Posterior cingulate gyrus (tissue), 11 donors: ENCODE results near the gene STAM.

Source experiments
- DNase-seq, 10 donors: peaks; one replicate each; pipeline versions ENCODE4 v3.0.0 to v3.0.0-alpha.2; 2020 to 2021; ENCODE audit warnings: mixed read lengths in 3 of 10
- intact Hi-C: fragments of 100-400 bp; cut with DNase I; formaldehyde crosslinking; loops from one replicate; pipeline ENCODE4 v1.15.1; 2023

STAM gene

GRCh38 chr10:17645621-17646345 lies 1.8 kb downstream of the STAM start:
- DNase-seq, result no peak
- intact Hi-C loops, result no loop called here

GRCh38 chr10:17647326-17647725 lies 3.4 kb downstream of the STAM start:
- DNase-seq, result no peak
- intact Hi-C loops, result no loop called here

- intact Hi-C loops, result no loop called here
- DNase-seq, result no peak
Observed at GRCh38 chr10:17648243-17649035, 4.5 kb downstream of the STAM start.

DNA sequence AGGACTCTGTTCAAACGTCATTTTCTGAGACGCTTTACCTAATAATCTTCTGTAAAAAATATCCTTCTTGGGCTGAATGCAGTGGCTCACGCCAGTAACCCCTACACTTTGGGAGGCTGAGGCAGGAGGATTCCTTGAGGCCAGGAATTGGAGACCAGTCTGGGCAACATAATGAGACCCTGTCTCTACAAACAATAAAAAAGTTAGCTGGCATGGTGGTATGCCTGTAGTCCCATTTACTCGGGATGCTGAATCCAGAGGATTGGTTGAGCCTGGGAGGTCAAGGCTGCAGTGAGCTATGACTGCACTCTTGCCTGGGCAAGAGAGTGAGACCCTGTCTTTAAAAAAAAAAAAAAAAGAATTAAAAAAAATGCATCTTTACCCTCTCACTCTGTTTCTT lies 5.1 kb downstream of the STAM start:
- no peak for DNase-seq
- intact Hi-C loops, result no loop called here

DNA sequence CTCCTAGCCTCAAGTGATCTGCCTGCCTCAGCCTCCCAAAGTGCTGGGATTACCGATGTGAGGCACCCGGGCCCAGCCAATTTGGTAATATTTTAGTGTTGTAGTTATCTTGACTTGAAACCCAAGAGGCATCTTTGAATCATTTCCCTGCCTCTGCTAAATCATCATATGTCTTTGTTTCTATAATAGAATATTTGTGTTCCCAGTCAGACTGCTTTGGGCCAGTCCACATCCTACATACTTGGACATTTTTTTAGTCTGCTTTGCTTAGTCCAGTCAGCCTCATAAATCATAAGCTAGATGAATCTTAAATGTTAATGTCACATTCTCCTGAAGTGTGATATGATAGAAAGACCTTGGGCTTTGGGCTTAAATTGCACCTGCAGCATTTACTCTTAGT lies 5.9 kb downstream of the STAM start:
- no peak for DNase-seq
- intact Hi-C loops, result no loop called here

- intact Hi-C loops, result no loop called here
- no peak for DNase-seq
Observed at GRCh38 chr10:17650416-17650815, 6.5 kb downstream of the STAM start.

DNA sequence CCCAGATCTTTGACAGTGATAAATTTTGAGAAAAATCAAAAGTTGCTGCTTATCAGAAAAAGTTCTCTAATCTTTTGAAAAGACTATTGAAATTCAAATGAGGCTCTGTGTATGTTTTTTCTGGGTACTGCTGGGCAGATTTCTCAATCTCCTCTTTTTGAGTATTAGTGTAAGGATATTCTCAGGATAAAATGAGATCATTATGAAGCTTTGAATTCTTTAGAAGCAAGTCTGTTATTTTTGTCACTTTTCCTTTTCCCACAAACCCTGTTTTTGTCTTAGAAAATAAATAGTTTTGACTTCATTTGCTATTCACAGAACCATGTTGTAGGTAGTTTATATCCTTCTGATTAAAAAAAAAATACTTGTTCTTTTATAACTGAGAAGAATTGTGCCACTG lies 7.9 kb downstream of the STAM start:
- DNase-seq, result no peak

GRCh38 chr10:17652585-17652984 lies 8.6 kb downstream of the STAM start:
- DNase-seq, result no peak
- intact Hi-C loops, result no loop called here

More for the DNA sequence above, 7.9 kb downstream of the STAM start:
- intact Hi-C loops, result no loop called here

- intact Hi-C loops, result no loop called here
- no peak for DNase-seq
Observed at GRCh38 chr10:17655009-17655408, 11.1 kb downstream of the STAM start.

DNA sequence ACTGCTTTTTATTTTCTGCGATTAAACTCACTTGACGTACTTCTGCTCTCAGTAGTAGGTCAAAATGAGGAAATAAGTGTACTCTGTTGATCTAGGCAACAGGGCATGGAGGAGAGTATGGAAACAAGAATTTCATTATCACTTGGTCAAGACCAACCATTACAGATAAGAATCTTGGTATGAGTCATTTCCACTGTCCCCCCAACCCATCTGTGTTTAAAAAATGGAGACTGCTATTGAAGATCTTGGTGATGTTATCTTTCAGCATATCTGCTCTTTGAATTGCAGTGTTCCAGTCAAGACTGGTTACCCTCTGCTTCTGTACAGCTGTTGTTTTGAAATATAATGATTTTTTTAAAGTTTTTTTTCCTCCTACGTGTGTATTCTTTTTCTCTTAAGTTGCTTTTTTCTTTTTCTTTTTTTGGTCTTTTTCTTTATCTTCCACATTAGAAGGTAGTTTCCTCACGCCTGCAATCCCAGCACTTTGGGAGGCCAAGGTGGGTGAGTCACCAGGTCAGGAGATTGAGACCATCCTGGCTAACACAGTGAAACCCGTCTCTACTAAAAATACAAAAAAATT lies 11.7 kb downstream of the STAM start:
- intact Hi-C loops, result no loop called here
- no peak for DNase-seq

DNA sequence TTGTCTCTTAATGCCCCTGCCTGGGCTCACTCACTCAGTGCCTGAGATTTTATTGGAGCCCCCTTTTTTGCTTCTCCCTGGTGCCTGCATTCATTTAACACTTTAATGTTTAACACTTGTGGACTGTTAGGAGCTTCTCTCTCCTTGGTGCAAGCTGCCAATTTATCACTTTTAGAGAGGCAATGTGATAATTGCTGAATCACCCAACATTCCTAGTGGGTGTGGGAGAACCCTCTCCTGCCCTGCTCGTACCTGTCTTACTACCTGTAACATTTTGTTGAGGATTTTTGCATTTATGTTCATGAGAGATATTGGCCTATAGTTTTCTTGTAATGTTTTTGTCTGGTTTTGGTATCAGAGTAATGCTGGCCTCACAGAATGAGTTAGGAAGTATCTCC lies 13.2 kb downstream of the STAM start:
- DNase-seq, result no peak
- intact Hi-C loops, result no loop called here

DNA sequence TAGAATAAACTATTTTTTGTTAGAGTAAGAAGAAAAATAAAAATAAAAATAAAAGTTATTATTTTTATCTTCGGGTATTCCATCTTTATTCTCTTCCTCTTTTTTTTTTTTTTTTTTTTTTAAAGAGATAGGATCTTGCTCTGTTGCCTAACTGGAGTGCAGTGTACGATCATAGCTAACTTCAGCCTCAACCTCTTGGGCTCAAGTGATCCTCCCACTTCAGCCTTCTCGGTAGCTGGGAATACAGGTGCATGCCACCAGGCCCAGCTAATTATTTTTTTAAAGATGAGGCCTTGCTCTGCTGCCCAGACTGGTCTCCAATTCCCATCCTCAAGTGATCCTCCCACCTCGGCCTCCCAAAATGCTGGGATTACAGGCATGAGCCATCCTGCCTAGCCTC lies 15.4 kb downstream of the STAM start:
- intact Hi-C loops, result no loop called here
- DNase-seq, result no peak

DNA sequence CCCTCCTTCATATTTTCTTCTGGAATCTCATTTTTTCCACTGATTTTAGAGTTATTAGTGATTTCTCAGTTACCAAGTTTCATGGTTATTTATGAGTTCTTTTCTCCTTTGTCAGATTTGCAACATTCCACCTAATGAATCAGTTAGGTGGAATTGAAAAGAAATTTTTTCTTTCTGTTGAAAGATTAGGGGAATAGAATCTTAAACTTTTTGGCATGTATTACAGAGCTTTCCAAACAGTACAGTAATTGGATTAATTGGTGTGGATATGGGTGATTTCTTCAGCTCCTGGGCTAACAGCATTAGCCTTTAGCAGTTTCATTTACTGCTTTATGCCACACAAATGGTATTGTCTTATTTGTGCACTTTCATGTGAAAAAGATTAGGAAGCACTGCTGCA lies 17.0 kb downstream of the STAM start:
- DNase-seq, result no peak

GRCh38 chr10:17661510-17661909 lies 17.6 kb downstream of the STAM start:
- intact Hi-C loops, result no loop called here
- no peak for DNase-seq

More for the DNA sequence above, 17.0 kb downstream of the STAM start:
- intact Hi-C loops, result no loop called here

DNA sequence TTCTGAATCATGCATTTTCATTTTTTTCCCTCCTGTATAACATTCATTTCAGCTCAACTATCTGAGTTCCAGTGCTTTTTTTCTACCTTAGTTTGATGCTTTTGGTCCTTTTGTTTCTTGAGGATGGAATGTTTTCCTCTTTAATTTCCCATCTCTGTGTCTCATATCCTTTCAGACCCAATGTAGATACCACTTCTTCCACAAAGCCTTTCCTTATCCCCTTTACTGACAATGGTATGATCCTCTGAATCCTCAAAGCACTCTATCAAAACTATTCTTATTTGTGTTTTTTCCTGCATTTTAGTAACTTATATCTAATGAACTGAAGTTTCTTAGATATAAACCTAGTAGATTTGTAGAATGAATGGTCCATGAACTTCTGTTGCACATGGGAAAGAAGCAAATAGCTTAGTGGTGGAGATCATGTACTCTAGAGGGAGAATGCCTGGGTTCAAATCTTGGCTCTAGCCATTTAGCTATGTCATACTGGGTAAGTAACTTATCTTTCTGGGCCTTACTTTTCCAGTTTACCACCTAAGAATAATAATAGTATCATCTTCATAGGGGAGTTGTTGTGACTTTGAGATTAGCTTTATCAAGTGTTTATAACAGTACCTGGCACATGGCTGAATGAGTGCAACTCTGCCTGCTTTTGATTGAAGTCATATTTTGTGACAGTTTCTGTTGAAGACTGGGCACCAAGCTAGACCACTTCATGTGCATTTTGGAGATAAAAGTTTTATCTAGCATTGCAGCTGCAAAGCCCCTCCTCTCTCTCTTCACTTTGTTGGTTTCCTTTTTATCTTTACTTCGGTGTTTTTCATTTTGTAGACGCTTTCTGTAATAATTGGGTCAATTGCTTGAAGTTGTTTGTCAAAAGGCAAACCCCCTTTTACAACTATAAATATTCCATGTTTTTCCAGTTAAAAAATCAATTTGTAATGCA lies 18.5 kb downstream of the STAM start:
- intact Hi-C loops, result no loop called here
- no peak for DNase-seq

DNA sequence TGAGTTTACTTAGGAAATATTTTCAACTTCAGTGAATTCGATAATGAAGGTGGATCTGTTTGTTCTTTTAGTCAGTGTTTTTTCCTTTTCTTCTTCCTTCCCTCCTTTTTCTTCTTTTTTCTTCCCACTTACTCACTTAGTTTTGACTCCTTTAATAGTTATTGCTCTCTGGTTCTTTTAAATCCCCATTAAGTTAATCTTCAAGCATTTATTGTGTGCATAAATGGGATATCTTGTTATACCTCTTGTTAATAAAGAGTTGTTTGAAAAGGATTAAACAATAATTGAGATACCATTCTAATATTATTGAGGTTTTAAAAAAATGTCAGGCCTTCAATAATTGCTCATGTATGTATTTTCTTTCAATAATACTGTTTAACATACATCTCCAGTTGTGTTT lies 19.5 kb downstream of the STAM start:
- DNase-seq, result no peak
- intact Hi-C loops, result no loop called here

- no peak for DNase-seq
- intact Hi-C loops, result no loop called here
Observed at GRCh38 chr10:17665747-17666146, 21.8 kb downstream of the STAM start.

DNA sequence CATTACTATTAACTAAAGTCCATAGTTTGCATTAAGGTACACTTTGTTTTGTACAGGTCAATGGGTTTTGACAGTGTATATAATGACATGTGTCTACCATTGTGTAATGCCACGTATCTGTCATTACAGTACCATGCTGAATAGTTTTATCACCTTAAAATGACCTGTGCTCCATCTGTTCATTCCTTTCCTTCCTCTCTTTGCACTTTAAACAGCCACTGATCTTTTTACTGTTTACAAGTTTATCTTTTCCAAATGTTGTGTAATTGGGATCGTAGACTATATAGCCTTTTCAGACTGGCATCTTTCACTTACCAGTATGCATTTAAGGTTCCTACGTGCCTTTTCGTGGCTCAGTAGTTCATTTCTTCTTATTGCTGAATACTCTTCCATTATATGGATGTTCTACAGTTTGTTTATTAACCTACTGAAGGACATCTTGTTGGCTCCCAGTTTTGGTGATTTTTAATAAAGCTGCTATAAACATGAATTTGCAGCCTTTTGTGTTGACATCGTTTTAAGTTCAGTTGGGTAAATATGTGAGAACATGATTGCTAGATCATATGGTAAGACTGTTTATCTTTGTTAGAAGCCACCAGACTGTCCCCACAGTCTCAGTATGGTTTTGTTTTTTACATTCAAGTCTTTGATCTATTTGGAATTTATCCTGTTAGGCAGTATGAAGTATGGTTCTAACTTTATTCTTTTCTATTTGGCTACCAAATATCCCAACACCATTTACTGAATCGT lies 24.7 kb downstream of the STAM start:
- no peak for DNase-seq
- intact Hi-C loops, result no loop called here

GRCh38 chr10:17669185-17669872 lies 25.4 kb downstream of the STAM start:
- intact Hi-C loops, result no loop called here
- no peak for DNase-seq
